GM21360 (cell line): ENCODE data around the gene GALNT15.

Experiments used
- ATAC-seq: cut with Tn5 transposase; IDR thresholded peaks from one replicate; pipeline ENCODE4 v1.9.1; 2021; ENCODE audit warnings: mild to moderate bottlenecking, moderate library complexity; ENCODE audit not compliant: unreplicated experiment

Gene GALNT15

DNA sequence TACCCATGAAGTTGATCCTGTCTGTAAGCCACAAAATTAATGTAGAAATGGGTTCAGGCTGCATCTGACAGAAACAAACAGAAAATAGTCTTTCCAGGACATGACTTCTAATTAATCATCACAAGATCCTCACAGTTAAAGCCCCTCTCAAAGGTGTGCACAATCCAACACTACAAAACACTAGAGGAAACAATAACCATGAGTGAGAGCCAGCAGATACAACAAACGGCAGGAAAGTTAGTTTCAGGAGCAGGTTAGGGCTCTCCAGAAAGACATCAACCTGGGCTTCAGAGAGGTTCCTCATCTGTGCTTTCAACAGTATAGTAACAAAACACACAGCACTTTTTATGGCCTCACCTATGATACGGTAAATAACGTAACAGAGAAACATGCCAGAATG is 47.5 kb downstream of the GALNT15 start:
- no peak for ATAC-seq

DNA sequence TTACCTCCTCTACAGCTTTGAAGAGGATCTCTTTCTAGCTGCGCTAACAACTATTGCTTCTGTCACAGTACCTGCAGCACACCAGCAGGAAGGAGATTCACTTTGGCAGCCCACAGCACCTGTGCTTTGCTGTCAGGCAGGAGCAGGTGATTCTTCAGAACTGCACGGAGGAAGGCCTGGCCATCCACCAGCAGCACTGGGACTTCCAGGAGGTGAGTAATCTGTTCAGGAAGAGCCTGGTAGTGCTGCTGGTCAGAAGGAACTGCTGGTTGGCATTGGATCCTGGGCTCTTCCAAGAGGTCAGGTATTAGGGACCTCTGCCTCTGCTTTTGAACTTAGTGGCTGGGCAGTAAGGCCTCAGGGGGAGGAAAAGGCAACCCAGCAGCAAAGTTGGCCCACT is 48.1 kb downstream of the GALNT15 start:
- ATAC-seq, result no peak

DNA sequence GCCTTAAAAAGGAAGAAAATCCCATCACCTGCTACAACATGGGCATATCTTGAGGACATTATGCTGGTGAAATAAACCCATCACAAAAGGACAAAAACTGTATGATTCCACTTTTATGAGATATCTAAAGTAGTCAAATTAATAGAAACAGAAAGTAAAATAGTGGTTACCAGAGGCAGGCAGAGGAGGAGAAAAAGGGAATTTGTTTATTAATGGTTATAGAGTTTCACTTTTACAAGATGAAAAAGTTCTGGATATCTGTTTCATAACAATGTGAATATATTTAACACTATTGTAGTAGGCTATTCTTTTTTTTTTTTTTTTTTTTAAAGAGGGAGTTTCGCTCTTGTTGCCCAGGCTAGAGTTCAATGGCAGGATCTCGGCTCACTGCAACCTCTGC is 49.8 kb downstream of the GALNT15 start:
- no peak for ATAC-seq

DNA sequence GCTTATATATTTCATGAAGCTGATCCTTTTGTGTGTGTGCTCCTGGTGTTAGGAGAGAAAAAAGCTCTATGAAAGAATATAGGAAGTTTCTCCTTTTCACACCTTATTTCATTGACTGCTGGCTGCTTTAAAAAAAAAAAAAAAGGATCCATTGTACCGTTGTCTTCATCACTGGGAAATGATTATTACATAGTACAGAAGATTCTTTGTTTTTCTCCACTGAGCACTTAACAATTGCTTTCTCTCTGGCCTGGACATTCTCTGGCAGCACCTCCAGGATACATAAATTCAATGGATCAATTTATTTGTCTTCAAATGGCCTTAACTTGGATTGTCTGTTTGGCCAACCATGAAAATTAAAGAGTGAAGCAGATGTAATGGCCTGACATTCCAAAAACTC is 53.1 kb downstream of the GALNT15 start:
- ATAC-seq, result no peak

DNA sequence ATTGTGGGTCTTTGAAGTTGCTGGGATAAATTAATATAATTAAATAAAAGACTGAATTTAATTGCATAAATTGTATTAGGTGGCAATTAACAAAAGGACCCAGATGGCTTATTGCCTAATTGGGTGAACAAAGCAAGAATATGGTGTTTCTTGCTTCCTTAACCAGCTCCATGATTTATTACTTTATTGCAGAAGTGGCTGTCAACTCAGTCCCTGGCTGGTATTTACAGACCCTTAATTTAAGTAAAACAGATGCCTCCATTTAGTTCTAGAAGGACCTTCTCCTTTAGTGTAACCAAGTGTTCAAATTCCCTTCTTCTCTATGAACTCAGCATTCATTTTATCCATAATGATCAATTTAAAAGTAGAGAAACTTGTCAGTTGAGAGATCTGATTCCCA is 55.2 kb downstream of the GALNT15 start:
- ATAC-seq, result no peak

DNA sequence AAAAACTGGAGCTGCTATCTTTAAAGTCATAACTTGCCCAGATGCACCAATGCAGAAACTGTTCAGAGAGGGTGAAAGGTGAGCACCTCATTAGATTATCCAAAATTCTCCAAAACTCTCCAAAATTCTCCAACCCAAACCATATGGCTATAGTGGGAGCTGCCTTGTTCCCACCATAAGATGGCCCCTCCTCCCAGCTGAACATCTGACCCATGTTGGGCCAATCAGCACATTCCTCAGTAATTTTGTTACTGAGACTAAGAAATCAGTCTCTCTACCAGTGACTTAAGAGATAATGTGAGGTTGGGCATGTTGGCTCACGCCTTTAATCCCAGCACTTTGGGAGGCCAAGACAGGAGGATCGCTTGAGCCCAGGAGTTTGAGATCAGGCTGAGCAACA is 57.5 kb downstream of the GALNT15 start:
- no peak for ATAC-seq

DNA sequence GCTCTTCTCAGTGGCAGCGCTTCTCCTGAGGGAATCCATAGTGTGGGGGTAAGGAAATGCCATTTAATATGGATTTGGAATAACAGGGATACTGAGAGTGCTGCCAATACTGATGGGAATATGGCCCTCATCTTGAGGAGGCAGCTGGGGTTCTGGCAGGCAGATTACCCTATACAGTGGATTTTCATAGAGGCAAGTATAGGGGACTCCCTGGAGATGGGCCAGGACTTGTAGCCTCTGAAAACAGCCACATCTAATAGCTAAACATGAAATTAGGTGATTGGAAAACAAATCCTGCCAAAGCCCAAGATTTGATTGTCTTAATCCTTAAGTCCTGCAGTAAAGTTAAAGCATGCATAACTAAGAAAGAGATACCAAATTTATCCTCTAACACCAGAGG is 59.3 kb downstream of the GALNT15 start:
- no peak for ATAC-seq

DNA sequence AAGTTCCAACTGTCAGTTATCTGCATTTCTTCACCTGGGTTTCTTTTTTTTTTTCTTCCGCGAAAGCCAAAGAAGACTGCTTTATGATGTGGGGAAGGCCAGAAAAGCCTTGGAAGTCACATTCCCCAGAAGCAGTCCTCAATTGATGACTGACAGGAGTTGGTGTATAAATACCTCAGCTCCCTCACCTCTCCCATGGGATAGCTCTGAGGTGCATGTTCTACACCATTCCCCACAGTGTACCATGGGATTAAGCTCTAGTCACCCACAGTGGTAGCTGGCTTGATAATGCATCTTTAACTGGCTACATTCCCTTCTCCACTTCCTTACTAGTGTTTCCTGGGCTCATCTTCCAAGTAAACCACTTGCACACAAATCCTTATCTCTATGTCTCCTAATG is 59.8 kb downstream of the GALNT15 start:
- ATAC-seq, result no peak

DNA sequence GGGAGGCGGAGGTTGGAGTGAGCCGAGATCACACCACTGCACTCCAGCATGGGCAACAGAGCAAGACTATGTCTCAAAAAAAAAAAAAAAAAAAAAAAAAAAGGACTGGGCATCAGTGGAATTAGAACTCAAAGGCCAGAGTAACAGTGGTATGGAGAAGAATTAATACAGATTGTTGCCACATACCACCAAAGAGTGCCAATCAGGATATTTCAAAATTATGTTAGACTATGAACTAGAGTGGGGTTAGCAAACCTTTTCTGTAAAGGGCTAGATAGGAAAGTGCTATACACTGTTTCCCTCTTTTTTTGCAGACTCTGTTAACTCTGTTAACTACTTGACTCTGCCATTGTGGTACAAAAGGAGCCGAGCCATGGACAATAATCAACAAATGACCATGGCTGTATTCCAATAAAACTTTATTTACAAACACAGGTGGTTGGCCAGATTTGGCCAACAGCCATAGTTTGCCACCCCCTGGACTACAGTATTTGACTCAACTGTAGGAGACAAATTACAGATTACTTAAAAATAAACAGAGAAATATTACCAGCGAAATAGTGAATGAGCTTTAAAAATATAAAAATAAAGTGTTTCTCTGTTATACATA is 61.7 kb downstream of the GALNT15 start:
- no peak for ATAC-seq

DNA sequence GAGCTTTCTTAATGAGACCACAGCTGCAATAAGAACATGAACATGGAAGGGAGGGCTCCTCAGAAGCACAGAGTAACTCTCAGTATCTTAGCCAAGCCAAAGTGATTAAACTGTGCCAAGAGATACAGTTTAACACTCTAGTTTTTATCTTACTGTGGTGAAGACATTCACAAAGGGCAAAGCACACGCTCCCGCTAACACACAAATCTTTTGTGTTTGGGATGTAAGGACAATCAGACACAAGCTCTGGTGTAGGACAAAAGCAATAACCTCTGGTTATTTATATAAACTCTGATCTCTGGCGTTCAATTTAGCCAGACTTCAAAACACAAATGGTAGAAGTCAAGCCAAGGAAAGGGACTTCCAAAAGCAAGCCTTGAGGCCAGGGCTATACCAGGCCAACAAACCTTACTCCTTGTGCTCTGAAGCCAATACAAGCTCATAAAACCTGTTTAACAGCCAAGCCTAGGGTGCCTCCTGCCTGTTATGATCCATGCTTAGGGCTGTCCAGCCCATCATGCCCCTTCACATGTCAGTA is 62.4 kb downstream of the GALNT15 start:
- ATAC-seq, result no peak

DNA sequence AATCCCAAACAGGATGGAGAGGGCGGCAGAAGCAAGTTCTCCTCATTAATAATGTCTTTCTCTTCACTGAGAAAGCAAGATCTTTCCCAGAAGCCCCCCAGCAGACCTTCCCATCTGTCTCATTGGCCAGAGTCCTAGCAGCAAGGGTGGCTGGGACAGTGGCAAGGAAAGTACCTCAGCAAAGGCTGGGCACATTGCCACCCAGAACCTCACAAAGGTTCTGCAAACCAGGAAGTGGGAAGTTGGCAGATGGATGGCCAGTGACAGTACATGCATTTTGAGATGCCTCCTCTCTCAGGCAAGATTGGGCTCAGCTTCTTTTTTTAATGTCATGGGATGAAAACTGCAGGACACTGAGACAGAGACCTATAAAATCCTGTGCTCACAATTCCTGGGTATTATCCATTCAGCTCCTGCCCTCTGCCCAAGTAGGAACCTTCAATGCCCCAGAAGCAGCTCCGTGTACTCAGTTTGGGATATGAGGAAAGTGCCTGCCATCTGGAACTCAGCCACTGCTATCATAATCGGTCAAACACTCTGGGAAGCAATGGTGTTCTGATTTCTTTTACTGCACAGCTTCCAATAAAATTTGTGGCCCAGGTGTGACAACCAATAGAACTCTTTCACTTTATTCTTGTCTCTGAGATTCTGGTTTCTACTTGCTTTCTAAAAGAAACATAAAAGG is 64.7 kb downstream of the GALNT15 start:
- no peak for ATAC-seq

DNA sequence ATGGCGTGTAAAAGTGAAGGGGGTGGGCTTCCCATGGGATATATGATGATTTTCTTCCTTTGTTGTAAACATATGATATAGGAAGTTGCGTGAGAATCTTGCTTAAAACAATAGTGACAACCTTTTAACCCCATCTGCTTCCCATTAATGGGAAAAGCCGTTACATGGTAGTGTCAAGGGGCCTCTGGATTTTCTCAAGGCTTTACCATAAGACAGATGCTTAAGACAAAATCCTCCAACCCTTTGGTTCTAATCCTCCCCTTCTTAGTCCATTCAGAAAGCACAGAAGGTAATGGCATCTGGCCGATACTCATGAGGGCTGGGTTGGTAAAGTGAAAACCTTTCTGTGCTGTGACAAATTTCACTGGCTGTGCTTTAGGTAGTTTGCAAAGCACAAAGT is 65.3 kb downstream of the GALNT15 start:
- no peak for ATAC-seq

DNA sequence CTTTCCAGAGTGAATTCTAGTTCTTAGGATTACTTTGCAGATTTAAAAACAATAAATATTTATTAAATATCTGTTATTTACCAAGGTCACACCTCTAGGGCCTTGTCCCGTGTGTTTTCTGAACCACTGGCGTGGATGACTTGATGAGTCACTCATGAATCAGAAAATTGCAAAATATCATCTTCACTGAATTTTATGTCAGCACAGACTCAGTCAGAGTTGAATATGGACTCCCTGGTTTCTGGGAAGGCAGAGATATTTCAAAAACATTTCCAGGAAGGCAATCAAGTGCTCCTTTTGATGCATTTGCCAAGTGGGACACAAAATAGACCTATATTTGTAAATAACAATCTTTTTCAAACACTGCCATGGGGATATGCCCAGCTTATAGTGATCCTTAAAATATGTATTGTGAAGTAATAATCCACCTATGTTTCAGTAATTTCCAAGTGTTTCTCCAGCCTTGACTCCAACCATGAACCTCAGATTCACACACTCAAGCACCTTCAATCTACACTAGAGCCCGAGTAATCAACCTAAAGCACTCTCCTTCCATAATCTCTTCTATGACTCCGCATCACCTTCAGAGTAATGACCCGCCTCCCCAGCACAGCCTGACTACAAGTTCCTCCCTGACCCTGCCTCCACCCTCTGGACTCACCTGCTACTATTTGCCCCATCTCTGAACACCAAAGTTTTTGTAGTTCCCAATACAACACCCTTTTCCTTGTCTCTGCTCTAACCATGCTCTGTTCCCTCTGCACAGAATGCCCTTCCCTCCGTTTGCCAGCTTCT is 65.9 kb downstream of the GALNT15 start:
- no peak for ATAC-seq

DNA sequence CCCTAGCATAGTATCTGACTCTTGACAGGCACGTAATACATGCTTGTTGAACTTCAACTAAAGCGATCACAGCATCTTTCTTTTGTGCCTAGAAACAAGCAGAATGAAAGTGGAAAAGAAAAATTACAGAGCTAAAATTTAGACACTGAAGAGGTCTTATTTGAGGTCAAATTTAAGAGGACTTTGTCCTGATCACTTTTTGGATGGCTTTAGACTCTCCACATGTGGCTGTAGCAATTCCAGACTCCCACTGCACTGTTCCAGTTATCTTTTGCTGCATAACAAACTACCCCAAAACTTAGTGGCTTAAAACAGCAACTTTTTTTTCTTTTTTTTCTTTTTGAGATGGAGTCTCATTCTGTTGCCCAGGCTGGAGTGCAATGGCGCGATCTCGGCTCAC is 66.7 kb downstream of the GALNT15 start:
- no peak for ATAC-seq

DNA sequence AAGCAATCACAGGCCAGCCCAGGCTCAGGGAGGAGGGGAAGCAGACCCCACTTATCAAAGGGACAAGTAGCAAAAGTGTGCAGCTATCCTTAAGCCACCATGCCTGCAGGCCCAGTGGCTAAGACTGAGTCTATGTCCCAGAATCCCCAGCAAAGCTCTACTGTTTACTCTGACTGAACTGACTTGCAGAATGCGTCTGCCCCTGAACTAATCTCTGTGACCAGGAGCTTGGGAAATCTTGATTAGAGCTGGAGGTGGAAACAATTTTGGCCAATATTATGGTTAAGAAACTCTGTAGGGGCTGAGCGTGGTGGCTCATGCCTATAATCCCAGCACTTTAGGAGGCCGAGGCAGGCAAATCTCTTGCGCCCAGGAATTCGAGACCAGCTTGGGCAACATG is 67.7 kb downstream of the GALNT15 start:
- ATAC-seq, result no peak

DNA sequence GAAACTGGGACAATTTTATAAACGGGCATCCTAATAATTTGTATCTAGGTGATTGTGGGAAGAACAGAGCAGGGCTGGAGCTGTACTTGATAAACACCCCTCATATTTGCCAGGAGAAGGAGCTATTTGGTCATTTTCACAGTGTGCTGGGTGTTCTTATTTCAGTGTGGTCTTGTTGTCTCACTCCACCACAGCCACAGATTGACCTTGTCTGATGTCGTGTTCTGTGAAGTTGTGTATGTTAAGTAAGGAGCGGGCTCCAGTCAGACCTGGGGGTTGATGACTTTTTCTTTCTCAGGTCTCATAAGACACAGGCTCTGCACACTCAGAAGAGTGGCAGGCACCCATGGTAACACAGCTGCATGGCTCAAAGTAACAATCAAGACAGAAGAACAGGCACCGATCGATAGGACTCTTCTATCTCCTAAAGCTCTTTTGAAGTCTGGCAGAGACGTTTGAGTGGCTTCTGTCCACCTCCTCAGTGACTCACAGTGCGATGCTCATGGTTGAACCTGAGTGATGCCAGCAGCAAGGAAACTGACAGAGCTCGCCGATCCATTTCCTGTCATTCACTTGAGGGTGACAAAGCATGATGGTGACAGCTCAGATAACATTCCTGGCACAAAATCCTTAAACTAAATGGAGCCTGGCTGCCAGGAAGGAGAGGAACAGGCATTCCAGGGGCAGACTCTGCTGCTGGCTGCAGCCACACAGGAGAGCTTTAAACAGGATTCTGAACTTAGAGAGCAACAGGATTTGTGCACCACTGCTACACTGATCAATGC is 69.4 kb downstream of the GALNT15 start:
- ATAC-seq, result no peak

DNA sequence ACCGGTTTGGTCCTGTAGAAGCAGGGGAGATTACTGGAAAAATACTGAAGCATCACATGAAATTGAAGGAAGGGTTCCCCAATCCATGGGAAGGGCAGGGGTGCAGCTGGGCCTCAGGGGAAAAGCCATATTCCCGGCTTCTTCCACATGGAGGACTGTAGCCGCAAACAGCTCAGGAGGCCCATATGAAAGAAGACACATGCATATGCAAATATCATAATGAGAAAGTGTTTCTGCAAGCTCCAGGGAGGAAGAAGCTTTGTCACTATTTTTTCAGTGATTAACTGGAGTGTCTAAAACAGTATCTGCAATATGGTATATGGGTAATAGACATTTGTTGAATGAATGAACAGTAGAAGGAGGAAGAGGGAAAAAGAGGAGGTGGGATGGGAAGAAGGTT is 71.1 kb downstream of the GALNT15 start:
- ATAC-seq, result no peak

DNA sequence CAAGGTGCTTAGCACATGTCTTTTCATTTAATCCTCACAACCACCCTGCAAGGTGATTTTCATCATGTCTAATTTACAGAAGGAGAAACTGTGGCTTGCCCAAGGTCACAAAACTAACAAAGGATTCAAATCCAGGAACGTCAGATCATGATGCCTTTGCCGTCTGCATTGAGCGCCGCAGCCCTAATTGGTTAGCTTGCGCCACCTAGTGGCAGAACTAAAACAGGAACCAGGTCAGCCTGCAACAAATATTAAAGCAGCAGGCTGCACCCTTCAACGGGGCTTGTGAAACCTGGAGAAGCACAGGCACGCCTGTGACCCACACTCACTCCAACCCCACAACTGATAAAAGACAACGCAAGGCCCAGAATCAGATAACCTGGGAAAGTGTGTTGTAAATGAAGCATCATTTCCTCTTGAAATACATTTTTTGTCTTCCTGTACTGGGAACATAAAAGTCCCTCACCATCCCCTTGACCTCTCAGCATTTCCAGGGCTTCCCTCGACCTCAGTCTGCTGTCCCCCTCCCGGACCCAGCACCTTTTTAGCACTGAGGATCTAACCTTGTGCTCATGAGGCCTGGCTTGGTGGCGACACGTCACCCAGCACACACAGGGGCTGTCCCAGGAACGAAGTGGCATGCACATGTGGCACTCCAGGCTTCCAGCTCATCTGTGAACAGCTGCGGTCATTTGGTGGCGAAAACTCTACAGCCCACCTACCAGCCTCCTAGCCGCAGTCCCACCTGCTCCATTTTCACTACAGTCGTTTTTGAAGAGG is 73.0 kb downstream of the GALNT15 start:
- peak; percentile 79 for ATAC-seq

DNA sequence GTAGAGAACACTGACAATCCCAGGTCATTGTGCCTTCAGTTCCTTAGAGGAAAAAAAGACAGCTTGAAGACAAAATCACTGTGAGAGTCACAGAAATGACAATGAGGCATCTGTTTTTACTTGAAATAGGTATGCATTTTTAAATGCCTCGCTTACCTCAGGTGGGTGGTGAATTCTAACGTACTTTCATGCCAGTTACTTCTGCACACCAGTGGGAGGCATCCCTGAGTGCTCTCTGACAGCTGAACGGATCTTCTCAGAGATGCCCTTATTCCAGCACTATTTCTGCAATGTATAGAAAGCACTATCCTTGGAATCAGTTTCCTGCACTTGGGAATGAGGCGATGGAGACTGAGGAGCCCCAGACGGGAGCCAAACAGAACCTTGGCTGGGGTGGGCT is 74.1 kb downstream of the GALNT15 start:
- no peak for ATAC-seq

DNA sequence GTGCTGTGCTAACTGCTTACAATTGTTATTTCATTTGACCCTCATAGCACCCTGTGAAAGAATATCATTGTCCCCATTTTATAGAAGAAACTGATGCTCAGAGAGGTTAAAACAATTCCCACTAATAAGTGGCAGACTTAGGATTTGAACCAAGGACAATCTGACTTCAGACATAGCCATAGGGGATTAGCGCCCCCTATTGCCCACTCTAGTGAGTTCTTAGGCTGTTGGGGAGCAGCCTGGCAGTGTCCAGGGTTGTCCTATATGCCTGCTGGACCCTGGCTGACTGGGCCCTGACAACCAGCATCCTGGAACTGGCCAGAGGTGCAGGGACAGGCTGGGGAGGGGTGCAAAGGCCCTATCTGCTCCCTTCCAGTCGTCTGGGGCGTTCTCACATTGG is 74.9 kb downstream of the GALNT15 start:
- ATAC-seq, result no peak
